Right lobe of liver (tissue), 4 donors: Measurements from ENCODE around the gene FAM53A.

ENCODE experiments used
- POLR2A ChIP-seq: fragments of 450-650 bp; IDR thresholded peaks from one replicate; pipeline ENCODE4 v1.6.1; 2017; ENCODE audit warnings: antibody characterized with exemption, mild to moderate bottlenecking
- TF ChIP-seq, protein P1 (sequence below), 4 donors: fragments of 200-600 bp in 3 of 4; fragments of 450-650 bp in 1 of 4; IDR thresholded peaks; one replicate each; pipeline versions ENCODE4 v1.5.1 to v1.8.0; 2016 to 2022; ENCODE audit warnings: antibody characterized with exemption in 4 of 4, mild to moderate bottlenecking in 2 of 4
- donor health status: DM: no; HTN: no; CAD: no.
- donor health status: DM: no; HTN: no; CAD: no.
- donor health status: DM: no; HTN: yes; CAD: no.

DNA sequence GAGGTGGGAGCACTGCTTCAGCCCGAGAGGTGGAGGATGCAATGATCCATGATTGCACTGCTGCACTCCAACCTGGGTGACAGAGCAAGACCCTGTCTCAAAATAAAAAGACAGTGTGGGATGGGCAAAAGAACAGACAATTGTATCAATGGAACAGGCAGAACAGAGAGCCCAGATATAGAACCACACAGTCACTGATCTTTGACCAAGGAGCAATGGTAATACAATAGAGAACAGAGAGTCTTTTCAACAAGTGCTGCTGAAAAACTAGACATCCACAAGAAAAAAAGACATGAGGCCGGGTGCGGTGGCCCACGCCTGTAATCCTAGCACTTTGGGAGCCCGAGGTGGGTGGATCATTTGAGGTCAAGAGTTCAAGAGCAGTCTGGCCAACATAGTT, 5.9 kb downstream of the FAM53A start:
- TF ChIP-seq, protein P1, sequence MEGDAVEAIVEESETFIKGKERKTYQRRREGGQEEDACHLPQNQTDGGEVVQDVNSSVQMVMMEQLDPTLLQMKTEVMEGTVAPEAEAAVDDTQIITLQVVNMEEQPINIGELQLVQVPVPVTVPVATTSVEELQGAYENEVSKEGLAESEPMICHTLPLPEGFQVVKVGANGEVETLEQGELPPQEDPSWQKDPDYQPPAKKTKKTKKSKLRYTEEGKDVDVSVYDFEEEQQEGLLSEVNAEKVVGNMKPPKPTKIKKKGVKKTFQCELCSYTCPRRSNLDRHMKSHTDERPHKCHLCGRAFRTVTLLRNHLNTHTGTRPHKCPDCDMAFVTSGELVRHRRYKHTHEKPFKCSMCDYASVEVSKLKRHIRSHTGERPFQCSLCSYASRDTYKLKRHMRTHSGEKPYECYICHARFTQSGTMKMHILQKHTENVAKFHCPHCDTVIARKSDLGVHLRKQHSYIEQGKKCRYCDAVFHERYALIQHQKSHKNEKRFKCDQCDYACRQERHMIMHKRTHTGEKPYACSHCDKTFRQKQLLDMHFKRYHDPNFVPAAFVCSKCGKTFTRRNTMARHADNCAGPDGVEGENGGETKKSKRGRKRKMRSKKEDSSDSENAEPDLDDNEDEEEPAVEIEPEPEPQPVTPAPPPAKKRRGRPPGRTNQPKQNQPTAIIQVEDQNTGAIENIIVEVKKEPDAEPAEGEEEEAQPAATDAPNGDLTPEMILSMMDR (IDR thresholded peaks at IDR 0.05) = no peak
- no peak for TF ChIP-seq POLR2A
